ENCODE measurements around the gene VPS11. TPM values are rescaled to one million over a fixed set of nuclear protein-coding genes. Genes with fewer than 3 reads are reported as not detected.

VPS11 gene
- total and polyA plus RNA-seq, 10 of the 15 experiments (the other 5 are each of a cell fraction or from before 2014, with no cell fraction given): 15.8 to 26.4 (median 24.5) TPM

- no peak overlapping the region for H3K4me2 ChIP-seq (ENCODE audit: control insufficient read depth, insufficient read depth)
- H3K9ac ChIP-seq (ENCODE audit: control insufficient read depth, insufficient read depth, low read length): no peak overlapping the region
- TF ChIP-seq ZNF217 (IDR thresholded peaks at IDR 0.05) (no peak), SIN3A (IDR thresholded peaks at IDR 0.05; ENCODE audit: low read depth, low read length) (no peak), POLR2A (IDR thresholded peaks at IDR 0.05; ENCODE audit: low read depth, low read length) (peak; percentile 36; the same call in 1 of the 2 replicates), MEF2B (IDR thresholded peaks at IDR 0.05; ENCODE audit: partially characterized antibody, poor library complexity, severe bottlenecking) (no peak)
- WGBS (ENCODE audit: insufficient coverage, insufficient replicate concordance, low lambda C conversion rate, missing lambda C conversion rate): 96% methylated on average over 9 of the region's 9 CpGs
- H3K36me3 ChIP-seq (ENCODE audit: control insufficient read depth in 2 of 2, insufficient read depth in 2 of 2, low read length in 1 of 2): peaks cover 8 to 9% of the 10 kb centered on the region in 2 experiments
- no peaks in the 10 kb centered on the region for H3K9me3 ChIP-seq (replicated peaks; ENCODE audit: control insufficient read depth, insufficient read depth, low read length)
- no peaks in the 10 kb centered on the region for H3K27me3 ChIP-seq (replicated peaks in 1 of 2; ENCODE audit: control insufficient read depth in 2 of 2, insufficient read depth in 2 of 2, low read length in 1 of 2)
- ChIA-PET CTCF (interaction anchor here (1.0 to 2.8 kb wide), 4 partner anchors 8 to 232 kb away, joined by 3 to 13 read pairs (median 3); no protein-coding TSS in a partner anchor), POLR2A (interaction anchor here (0.5 to 1.5 kb wide), 3 partner anchors 9 to 118 kb away, joined by 3 to 5 read pairs (median 4); partner anchors contain the start of gene VPS11), RAD21 (ENCODE audit: unreplicated experiment) (no interaction called here), SMC1A (ENCODE audit: uncharacterized antibody, unreplicated experiment) (interaction anchor here (0.8 to 0.9 kb wide), 3 partner anchors 16 to 105 kb away, joined by 3 to 4 read pairs (median 3); partner anchors contain the start of genes C2CD2L and TRAPPC4)
- no peak overlapping the region for H3K4me3 ChIP-seq
- H4K20me1 ChIP-seq (ENCODE audit: control insufficient read depth, insufficient read depth): no peaks in the 10 kb centered on the region
- BruUV-seq (replicated peaks): no TSS peak
- DNase-seq (ENCODE audit: low read depth, low spot score): no peak
- peaks cover 35% of the 10 kb centered on the region for H3K79me2 ChIP-seq (ENCODE audit: control insufficient read depth, insufficient read depth, low read length)
- H3K27ac ChIP-seq (ENCODE audit: control insufficient read depth, insufficient read depth): no peak overlapping the region
- ATAC-seq: no peak
- in situ Hi-C loops (cut with MboI): no loop called here
- H2AFZ ChIP-seq (ENCODE audit: control insufficient read depth, low read depth, low read length): no peak overlapping the region
- peaks cover 17% of the 10 kb centered on the region for H3K4me1 ChIP-seq (ENCODE audit: control insufficient read depth, insufficient read depth, low read length)
- intact Hi-C loops (cut with micrococcal nuclease; ENCODE audit: unreplicated experiment): no loop called here
- FAIRE-seq: no peak
Observed at GRCh38 chr11:119091178-119091577, 23.6 kb downstream of the VPS11 start.

GRCh38 chr11:119091966-119092879 is 24.6 kb downstream of the VPS11 start:
- peaks cover 17% of the 10 kb centered on the region for H3K4me1 ChIP-seq (ENCODE audit: control insufficient read depth, insufficient read depth, low read length)
- BruUV-seq (replicated peaks): no TSS peak
- in situ Hi-C loops (cut with MboI) (no loop called here), intact Hi-C loops (cut with micrococcal nuclease; ENCODE audit: unreplicated experiment) (no loop called here)
- ATAC-seq (no peak), FAIRE-seq (no peak), DNase-seq (ENCODE audit: low read depth, low spot score) (no peak)
- WGBS (ENCODE audit: insufficient coverage, insufficient replicate concordance, low lambda C conversion rate, missing lambda C conversion rate): 72% methylated on average over 13 of the region's 13 CpGs
- no peaks in the 10 kb centered on the region for H4K20me1 ChIP-seq (ENCODE audit: control insufficient read depth, insufficient read depth)
- H2AFZ ChIP-seq (ENCODE audit: control insufficient read depth, low read depth, low read length): no peak overlapping the region
- H3K27ac ChIP-seq (ENCODE audit: control insufficient read depth, insufficient read depth): no peak overlapping the region
- H3K79me2 ChIP-seq (ENCODE audit: control insufficient read depth, insufficient read depth, low read length): peaks cover 33% of the 10 kb centered on the region
- H3K27me3 ChIP-seq (replicated peaks in 1 of 2; ENCODE audit: control insufficient read depth in 2 of 2, insufficient read depth in 2 of 2, low read length in 1 of 2): no peaks in the 10 kb centered on the region
- peaks cover 9 to 13% of the 10 kb centered on the region in 2 experiments for H3K36me3 ChIP-seq (ENCODE audit: control insufficient read depth in 2 of 2, insufficient read depth in 2 of 2, low read length in 1 of 2)
- ChIA-PET CTCF (interaction anchor here (1.2 to 2.8 kb wide), 4 partner anchors 40 to 231 kb away, joined by 3 to 13 read pairs (median 3); no protein-coding TSS in a partner anchor), SMC1A (ENCODE audit: uncharacterized antibody, unreplicated experiment) (interaction anchor here (0.5 to 1.6 kb wide), 4 partner anchors 18 to 230 kb away, joined by 3 to 4 read pairs (median 4); partner anchors contain the start of gene VPS11), RAD21 (ENCODE audit: unreplicated experiment) (interaction anchor here (1.0 kb wide), 1 partner anchor 18 kb away, joined by 5 read pairs; no protein-coding TSS in a partner anchor), POLR2A (interaction anchor here (0.7 to 1.5 kb wide), 7 partner anchors 10 to 104 kb away, joined by 3 to 5 read pairs (median 4); partner anchors contain the start of gene VPS11)
- H3K9ac ChIP-seq (ENCODE audit: control insufficient read depth, insufficient read depth, low read length): peak overlapping the region; percentile 88; the same call in 1 of the 2 replicates
- peak overlapping the region; percentile 90 for H3K4me2 ChIP-seq (ENCODE audit: control insufficient read depth, insufficient read depth)
- peak overlapping the region; percentile 83 for H3K4me3 ChIP-seq
- H3K9me3 ChIP-seq (replicated peaks; ENCODE audit: control insufficient read depth, insufficient read depth, low read length): no peaks in the 10 kb centered on the region
- TF ChIP-seq BHLHE40 (IDR thresholded peaks at IDR 0.05; ENCODE audit: borderline replicate concordance in 1 of 2, low read depth in 2 of 2, low read length in 1 of 2) (no peak), ZNF24 (IDR thresholded peaks at IDR 0.05) (no peak), MEF2B (IDR thresholded peaks at IDR 0.05; ENCODE audit: partially characterized antibody, poor library complexity, severe bottlenecking) (no peak), ZBTB4 (CRISPR knock-in tag; IDR thresholded peaks at IDR 0.05) (no peak), ZNF384 (IDR thresholded peaks at IDR 0.05; ENCODE audit: borderline replicate concordance, low read depth, low read length) (no peak)
- TF ChIP-seq, protein P1, sequence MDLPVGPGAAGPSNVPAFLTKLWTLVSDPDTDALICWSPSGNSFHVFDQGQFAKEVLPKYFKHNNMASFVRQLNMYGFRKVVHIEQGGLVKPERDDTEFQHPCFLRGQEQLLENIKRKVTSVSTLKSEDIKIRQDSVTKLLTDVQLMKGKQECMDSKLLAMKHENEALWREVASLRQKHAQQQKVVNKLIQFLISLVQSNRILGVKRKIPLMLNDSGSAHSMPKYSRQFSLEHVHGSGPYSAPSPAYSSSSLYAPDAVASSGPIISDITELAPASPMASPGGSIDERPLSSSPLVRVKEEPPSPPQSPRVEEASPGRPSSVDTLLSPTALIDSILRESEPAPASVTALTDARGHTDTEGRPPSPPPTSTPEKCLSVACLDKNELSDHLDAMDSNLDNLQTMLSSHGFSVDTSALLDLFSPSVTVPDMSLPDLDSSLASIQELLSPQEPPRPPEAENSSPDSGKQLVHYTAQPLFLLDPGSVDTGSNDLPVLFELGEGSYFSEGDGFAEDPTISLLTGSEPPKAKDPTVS (IDR thresholded peaks at IDR 0.05; ENCODE audit: low read depth, low read length): no peak

All from GM12878 (cell line).